ENCODE results near the gene HIRA. TPM values are rescaled to one million over a fixed set of nuclear protein-coding genes. Genes with fewer than 3 reads are reported as not detected.

The HIRA gene
- total and polyA plus RNA-seq, 9 of the 15 experiments (the other 6 are each of a cell fraction or from before 2014, with no cell fraction given): 0.96 to 132 (median 58.4) TPM

DNA sequence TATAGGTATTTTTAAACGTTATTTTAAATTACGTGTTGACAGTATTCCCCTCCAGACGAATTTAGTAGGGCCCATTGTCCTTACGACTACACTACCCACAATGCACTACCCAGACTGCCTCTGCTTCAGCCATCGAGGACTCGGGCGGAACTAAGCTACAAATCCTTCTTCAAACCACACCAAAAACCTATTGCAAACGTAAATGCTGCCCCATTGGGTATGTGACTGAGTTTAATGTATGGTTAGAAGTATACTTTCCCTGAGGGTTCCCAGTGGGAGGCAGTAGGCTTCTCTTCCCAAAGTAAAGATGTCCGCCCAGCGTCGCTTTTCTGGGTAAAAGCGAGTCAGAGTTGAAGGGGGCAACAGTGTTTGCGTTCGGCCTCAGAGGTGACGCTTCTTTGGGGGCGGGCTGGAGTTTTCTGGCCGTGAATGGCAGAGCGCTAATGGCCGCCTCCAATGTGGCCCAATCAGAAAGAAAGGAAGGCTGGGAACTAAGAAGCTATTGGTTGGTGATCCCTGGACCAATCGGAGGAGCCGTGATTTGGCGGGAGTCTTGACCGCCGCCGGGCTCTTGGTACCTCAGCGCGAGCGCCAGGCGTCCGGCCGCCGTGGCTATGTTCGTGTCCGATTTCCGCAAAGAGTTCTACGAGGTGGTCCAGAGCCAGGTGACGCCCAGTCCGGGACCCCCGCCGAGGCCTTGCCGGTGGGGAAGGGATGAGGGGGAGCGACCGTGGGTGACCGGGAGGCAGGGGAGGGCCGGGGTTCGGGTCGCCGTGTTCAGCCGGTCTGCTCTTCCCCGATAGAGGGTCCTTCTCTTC is 48.0 kb upstream of the HIRA start, which contains the start of gene CDC45 (continued):
- no peak for TF ChIP-seq ZEB2 (IDR thresholded peaks at IDR 0.05)
- TF ChIP-seq RBM39 (optimal IDR thresholded peaks at IDR 0.05; ENCODE audit: low read depth, low read length): no peak
- no peak for TF ChIP-seq MBD1 (CRISPR knock-in tag; IDR thresholded peaks at IDR 0.05)
- peak; percentile 96 for TF ChIP-seq ZNF445 (CRISPR knock-in tag; IDR thresholded peaks at IDR 0.05; ENCODE audit: low read depth)
- TF ChIP-seq E2F5 (CRISPR knock-in tag; IDR thresholded peaks at IDR 0.05): no peak
- peak; percentile 88 for TF ChIP-seq ZNF561 (CRISPR knock-in tag; conservative IDR thresholded peaks at IDR 0.05)
- TF ChIP-seq, protein P1, sequence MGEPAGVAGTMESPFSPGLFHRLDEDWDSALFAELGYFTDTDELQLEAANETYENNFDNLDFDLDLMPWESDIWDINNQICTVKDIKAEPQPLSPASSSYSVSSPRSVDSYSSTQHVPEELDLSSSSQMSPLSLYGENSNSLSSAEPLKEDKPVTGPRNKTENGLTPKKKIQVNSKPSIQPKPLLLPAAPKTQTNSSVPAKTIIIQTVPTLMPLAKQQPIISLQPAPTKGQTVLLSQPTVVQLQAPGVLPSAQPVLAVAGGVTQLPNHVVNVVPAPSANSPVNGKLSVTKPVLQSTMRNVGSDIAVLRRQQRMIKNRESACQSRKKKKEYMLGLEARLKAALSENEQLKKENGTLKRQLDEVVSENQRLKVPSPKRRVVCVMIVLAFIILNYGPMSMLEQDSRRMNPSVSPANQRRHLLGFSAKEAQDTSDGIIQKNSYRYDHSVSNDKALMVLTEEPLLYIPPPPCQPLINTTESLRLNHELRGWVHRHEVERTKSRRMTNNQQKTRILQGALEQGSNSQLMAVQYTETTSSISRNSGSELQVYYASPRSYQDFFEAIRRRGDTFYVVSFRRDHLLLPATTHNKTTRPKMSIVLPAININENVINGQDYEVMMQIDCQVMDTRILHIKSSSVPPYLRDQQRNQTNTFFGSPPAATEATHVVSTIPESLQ (CRISPR knock-in tag; IDR thresholded peaks at IDR 0.05): no peak
- no peak for TF ChIP-seq MEF2A (IDR thresholded peaks at IDR 0.05; ENCODE audit: control insufficient read depth, low read depth, low read length)
- TF ChIP-seq ZNF584 (CRISPR knock-in tag; IDR thresholded peaks at IDR 0.05; ENCODE audit: low read depth): no peak
- TF ChIP-seq ZNF354B (CRISPR knock-in tag; IDR thresholded peaks at IDR 0.05): peak; percentile 87
- TF ChIP-seq ZNF280A (IDR thresholded peaks at IDR 0.05; ENCODE audit: low read depth, partially characterized antibody): no peak
- no peak for TF ChIP-seq MTA3 (IDR thresholded peaks at IDR 0.05; ENCODE audit: borderline replicate concordance)
- TF ChIP-seq STAT5A (IDR thresholded peaks at IDR 0.05; ENCODE audit: borderline replicate concordance, low read length): no peak
- TF ChIP-seq, protein P2, sequence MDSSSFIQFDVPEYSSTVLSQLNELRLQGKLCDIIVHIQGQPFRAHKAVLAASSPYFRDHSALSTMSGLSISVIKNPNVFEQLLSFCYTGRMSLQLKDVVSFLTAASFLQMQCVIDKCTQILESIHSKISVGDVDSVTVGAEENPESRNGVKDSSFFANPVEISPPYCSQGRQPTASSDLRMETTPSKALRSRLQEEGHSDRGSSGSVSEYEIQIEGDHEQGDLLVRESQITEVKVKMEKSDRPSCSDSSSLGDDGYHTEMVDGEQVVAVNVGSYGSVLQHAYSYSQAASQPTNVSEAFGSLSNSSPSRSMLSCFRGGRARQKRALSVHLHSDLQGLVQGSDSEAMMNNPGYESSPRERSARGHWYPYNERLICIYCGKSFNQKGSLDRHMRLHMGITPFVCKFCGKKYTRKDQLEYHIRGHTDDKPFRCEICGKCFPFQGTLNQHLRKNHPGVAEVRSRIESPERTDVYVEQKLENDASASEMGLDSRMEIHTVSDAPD (CRISPR knock-in tag; IDR thresholded peaks at IDR 0.05): no peak
- TF ChIP-seq, protein P3, sequence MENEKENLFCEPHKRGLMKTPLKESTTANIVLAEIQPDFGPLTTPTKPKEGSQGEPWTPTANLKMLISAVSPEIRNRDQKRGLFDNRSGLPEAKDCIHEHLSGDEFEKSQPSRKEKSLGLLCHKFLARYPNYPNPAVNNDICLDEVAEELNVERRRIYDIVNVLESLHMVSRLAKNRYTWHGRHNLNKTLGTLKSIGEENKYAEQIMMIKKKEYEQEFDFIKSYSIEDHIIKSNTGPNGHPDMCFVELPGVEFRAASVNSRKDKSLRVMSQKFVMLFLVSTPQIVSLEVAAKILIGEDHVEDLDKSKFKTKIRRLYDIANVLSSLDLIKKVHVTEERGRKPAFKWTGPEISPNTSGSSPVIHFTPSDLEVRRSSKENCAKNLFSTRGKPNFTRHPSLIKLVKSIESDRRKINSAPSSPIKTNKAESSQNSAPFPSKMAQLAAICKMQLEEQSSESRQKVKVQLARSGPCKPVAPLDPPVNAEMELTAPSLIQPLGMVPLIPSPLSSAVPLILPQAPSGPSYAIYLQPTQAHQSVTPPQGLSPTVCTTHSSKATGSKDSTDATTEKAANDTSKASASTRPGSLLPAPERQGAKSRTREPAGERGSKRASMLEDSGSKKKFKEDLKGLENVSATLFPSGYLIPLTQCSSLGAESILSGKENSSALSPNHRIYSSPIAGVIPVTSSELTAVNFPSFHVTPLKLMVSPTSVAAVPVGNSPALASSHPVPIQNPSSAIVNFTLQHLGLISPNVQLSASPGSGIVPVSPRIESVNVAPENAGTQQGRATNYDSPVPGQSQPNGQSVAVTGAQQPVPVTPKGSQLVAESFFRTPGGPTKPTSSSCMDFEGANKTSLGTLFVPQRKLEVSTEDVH (IDR thresholded peaks at IDR 0.05; ENCODE audit: low read depth, partially characterized antibody): no peak
